ENCODE data around the gene APOBEC3G. TPM values are rescaled to one million over a fixed set of nuclear protein-coding genes. Genes with fewer than 3 reads are reported as not detected.

The APOBEC3G gene
- total RNA-seq, 2 donors from 2014 or later, result 7.1 to 7.8 TPM

GRCh38 chr22:39087881-39088684 is 11.0 kb downstream of the APOBEC3G start:
- intact Hi-C loops (cut with DNase I), result no loop called here
- no peak for DNase-seq (ENCODE audit: low spot score)

- no peak for DNase-seq (ENCODE audit: low spot score)
- intact Hi-C loops (cut with DNase I), result no loop called here
Observed at GRCh38 chr22:39088685-39089032, 11.6 kb downstream of the APOBEC3G start.

GRCh38 chr22:39089928-39090327 is 12.9 kb downstream of the APOBEC3G start:
- DNase-seq (ENCODE audit: low spot score), result no peak
- intact Hi-C loops (cut with DNase I), result no loop called here

GRCh38 chr22:39090426-39091064 is 13.5 kb downstream of the APOBEC3G start:
- intact Hi-C loops (cut with DNase I), result no loop called here
- DNase-seq (ENCODE audit: low spot score), result no peak

GRCh38 chr22:39091126-39092081 is 14.3 kb downstream of the APOBEC3G start:
- DNase-seq (ENCODE audit: low spot score), result no peak
- intact Hi-C loops (cut with DNase I), result no loop called here

- intact Hi-C loops (cut with DNase I), result no loop called here
- no peak for DNase-seq (ENCODE audit: low spot score)
Observed at GRCh38 chr22:39092111-39092862, 15.2 kb downstream of the APOBEC3G start.

GRCh38 chr22:39094717-39095389 is 17.8 kb downstream of the APOBEC3G start:
- no peak for DNase-seq (ENCODE audit: low spot score)
- intact Hi-C loops (cut with DNase I), result no loop called here

- DNase-seq (ENCODE audit: low spot score), result no peak
- intact Hi-C loops (cut with DNase I), result no loop called here
Observed at GRCh38 chr22:39095971-39096370, 18.9 kb downstream of the APOBEC3G start.

GRCh38 chr22:39097098-39098020 is 20.3 kb downstream of the APOBEC3G start, which contains the start of gene APOBEC3H:
TSS of gene APOBEC3H (plus strand) at chr22:39097244. CDS start at chr22:39100279, 3,035 bp downstream.
- intact Hi-C loops (cut with DNase I), result no loop called here
- no peak for DNase-seq (ENCODE audit: low spot score)

GRCh38 chr22:39098026-39098425 is 21.0 kb downstream of the APOBEC3G start:
- intact Hi-C loops (cut with DNase I), result no loop called here
- DNase-seq (ENCODE audit: low spot score), result no peak

GRCh38 chr22:39098576-39098975 is 21.5 kb downstream of the APOBEC3G start:
- intact Hi-C loops (cut with DNase I), result no loop called here

GRCh38 chr22:39101226-39101625 is 24.2 kb downstream of the APOBEC3G start:
- intact Hi-C loops (cut with DNase I), result loop anchor here in 1 of 2 donors (1.0 to 5.0 kb wide), 2 partner anchors 28 to 289 kb away; no protein-coding TSS in a partner anchor
- DNase-seq (ENCODE audit: low spot score), result no peak

More at GRCh38 chr22:39098576-39098975, 21.5 kb downstream of the APOBEC3G start:
- no peak for DNase-seq (ENCODE audit: low spot score)

GRCh38 chr22:39103431-39103830 is 26.4 kb downstream of the APOBEC3G start:
- intact Hi-C loops (cut with DNase I), result loop anchor here in 1 of 2 donors (5.0 kb wide), 1 partner anchor 291 kb away; no protein-coding TSS in a partner anchor

GRCh38 chr22:39106326-39106725 is 29.3 kb downstream of the APOBEC3G start:
- no peak for DNase-seq (ENCODE audit: low spot score)
- intact Hi-C loops (cut with DNase I), result no loop called here

More at GRCh38 chr22:39103431-39103830, 26.4 kb downstream of the APOBEC3G start:
- no peak for DNase-seq (ENCODE audit: low spot score)

- DNase-seq (ENCODE audit: low spot score), result no peak
- intact Hi-C loops (cut with DNase I), result no loop called here
Observed at GRCh38 chr22:39108487-39108886, 31.4 kb downstream of the APOBEC3G start.

- DNase-seq (ENCODE audit: low spot score), result no peak
- intact Hi-C loops (cut with DNase I), result no loop called here
Observed at GRCh38 chr22:39109361-39109760, 32.3 kb downstream of the APOBEC3G start.
